ENCODE results near the gene STK39.

The STK39 gene

GRCh38 chr2:168035458-168035857, 211.9 kb downstream of the STK39 start:
- TF ChIP-seq, protein P1, sequence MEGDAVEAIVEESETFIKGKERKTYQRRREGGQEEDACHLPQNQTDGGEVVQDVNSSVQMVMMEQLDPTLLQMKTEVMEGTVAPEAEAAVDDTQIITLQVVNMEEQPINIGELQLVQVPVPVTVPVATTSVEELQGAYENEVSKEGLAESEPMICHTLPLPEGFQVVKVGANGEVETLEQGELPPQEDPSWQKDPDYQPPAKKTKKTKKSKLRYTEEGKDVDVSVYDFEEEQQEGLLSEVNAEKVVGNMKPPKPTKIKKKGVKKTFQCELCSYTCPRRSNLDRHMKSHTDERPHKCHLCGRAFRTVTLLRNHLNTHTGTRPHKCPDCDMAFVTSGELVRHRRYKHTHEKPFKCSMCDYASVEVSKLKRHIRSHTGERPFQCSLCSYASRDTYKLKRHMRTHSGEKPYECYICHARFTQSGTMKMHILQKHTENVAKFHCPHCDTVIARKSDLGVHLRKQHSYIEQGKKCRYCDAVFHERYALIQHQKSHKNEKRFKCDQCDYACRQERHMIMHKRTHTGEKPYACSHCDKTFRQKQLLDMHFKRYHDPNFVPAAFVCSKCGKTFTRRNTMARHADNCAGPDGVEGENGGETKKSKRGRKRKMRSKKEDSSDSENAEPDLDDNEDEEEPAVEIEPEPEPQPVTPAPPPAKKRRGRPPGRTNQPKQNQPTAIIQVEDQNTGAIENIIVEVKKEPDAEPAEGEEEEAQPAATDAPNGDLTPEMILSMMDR (IDR thresholded peaks at IDR 0.05): no peak
- Histone ChIP-seq H3K4me1 (peaks cover 0 to 7% (median 0%) of the 10 kb centered on the region in 4 donors), H3K36me3 (no peaks in the 10 kb centered on the region), H3K4me3 (no peak overlapping the region), H3K27me3 (no peaks in the 10 kb centered on the region), H3K27ac (no peak overlapping the region), H3K9me3 (no peaks in the 10 kb centered on the region)
- no peak for DNase-seq
- intact Hi-C loops (cut with DNase I; ENCODE audit: low total_unique reads): no loop called here

DNA sequence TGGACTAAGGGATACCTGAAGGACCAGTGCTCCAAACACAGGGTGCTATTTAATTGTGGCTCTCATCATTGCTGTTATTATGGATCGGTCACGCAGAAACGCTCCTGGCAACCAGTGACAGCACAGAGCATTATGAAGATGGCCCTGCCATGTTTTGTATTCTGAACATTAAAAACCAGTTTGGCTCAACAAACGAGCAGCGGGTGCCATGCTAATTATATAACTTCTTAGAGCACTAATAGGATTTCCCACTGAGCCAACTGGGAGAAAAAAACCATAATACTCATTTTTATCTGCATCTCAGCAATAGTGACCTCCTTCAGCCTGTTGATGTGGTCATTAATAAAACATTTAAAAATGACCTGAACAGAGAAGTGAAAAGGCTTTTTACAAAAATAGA, 212.8 kb downstream of the STK39 start:
- H3K4me3 ChIP-seq: no peak overlapping the region
- no peaks in the 10 kb centered on the region for H3K9me3 ChIP-seq
- intact Hi-C loops (cut with DNase I; ENCODE audit: low total_unique reads): no loop called here
- no peak overlapping the region for H3K27ac ChIP-seq
- peaks cover 0 to 7% (median 0%) of the 10 kb centered on the region in 4 donors for H3K4me1 ChIP-seq
- TF ChIP-seq, protein P1 (IDR thresholded peaks at IDR 0.05): no peak
- H3K27me3 ChIP-seq: no peaks in the 10 kb centered on the region
- no peak for DNase-seq
- H3K36me3 ChIP-seq: no peaks in the 10 kb centered on the region

- H3K9me3 ChIP-seq: no peaks in the 10 kb centered on the region
- intact Hi-C loops (cut with DNase I; ENCODE audit: low total_unique reads): no loop called here
- H3K27me3 ChIP-seq: no peaks in the 10 kb centered on the region
- no peak for DNase-seq
- H3K4me3 ChIP-seq: no peak overlapping the region
- TF ChIP-seq, protein P1 (IDR thresholded peaks at IDR 0.05): no peak
- peaks cover 0 to 7% (median 0%) of the 10 kb centered on the region in 4 donors for H3K4me1 ChIP-seq
- no peaks in the 10 kb centered on the region for H3K36me3 ChIP-seq
- H3K27ac ChIP-seq: no peak overlapping the region
Observed at GRCh38 chr2:168033966-168034365, 213.4 kb downstream of the STK39 start.

GRCh38 chr2:168032091-168032490, 215.3 kb downstream of the STK39 start:
- TF ChIP-seq, protein P1 (IDR thresholded peaks at IDR 0.05): no peak
- no peak for DNase-seq

GRCh38 chr2:168030862-168031624, 216.4 kb downstream of the STK39 start:
- Histone ChIP-seq H3K36me3 (no peaks in the 10 kb centered on the region), H3K27me3 (no peaks in the 10 kb centered on the region), H3K4me1 (peaks cover 0 to 7% (median 0%) of the 10 kb centered on the region in 4 donors), H3K9me3 (no peaks in the 10 kb centered on the region), H3K4me3 (no peak overlapping the region), H3K27ac (no peak overlapping the region)
- TF ChIP-seq, protein P1 (IDR thresholded peaks at IDR 0.05): no peak
- intact Hi-C loops (cut with DNase I; ENCODE audit: low total_unique reads): no loop called here
- no peak for DNase-seq

More at GRCh38 chr2:168032091-168032490, 215.3 kb downstream of the STK39 start:
- H3K4me3 ChIP-seq: no peak overlapping the region
- no peaks in the 10 kb centered on the region for H3K27me3 ChIP-seq
- intact Hi-C loops (cut with DNase I; ENCODE audit: low total_unique reads): no loop called here
- H3K27ac ChIP-seq: no peak overlapping the region
- peaks cover 0 to 7% (median 0%) of the 10 kb centered on the region in 4 donors for H3K4me1 ChIP-seq
- no peaks in the 10 kb centered on the region for H3K36me3 ChIP-seq
- no peaks in the 10 kb centered on the region for H3K9me3 ChIP-seq
